GM06990 (cell line): Measurements from ENCODE around the gene ASF1B.

Source experiments
- DNase-seq: peaks from one replicate; pipeline ENCODE4 v3.0.0-alpha.2; 2011; ENCODE audit not compliant: insufficient read length; ENCODE audit errors: extremely low read depth
- H3K27me3 ChIP-seq: replicated peaks from 2 replicates; pipeline ENCODE4 v1.6.0; 2011; ENCODE audit warnings: low read length; ENCODE audit not compliant: control insufficient read depth, insufficient read depth
- H3K36me3 ChIP-seq: 2 replicates; pipeline ENCODE4 v1.5.1; 2011; ENCODE audit warnings: low read length; ENCODE audit not compliant: control insufficient read depth, insufficient read depth
- H3K4me3 ChIP-seq: replicated peaks from 2 replicates; pipeline ENCODE4 v1.5.1; 2011; ENCODE audit warnings: low read depth, mild to moderate bottlenecking, control low read depth, low read length
- TF ChIP-seq, protein P1 (sequence below): IDR thresholded peaks from 2 replicates; pipeline ENCODE4 v1.5.1; 2011; ENCODE audit warnings: low read length, control low read depth, mild to moderate bottlenecking, inconsistent platforms; ENCODE audit not compliant: insufficient read depth, poor library complexity, severe bottlenecking

Gene ASF1B

DNA sequence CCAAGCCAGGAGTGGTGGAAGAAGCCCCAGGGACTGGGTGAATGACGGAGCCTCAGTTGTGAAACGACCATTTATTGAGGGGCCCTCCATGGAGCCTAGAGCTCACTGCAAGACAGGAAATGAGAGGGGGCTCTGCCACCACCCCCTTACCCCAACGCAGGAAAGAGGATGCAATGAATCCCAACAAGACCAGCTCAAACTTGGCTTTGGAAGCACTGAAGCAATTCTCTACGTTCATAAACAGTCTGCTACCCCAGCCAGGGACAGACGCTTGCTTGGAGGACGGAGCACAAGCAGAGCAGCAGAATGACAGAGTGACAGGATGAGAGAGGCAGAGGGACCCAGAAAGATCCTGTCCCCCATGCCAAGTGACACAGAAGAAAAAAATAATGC, 19.9 kb downstream of the ASF1B start:
- no peaks in the 10 kb centered on the region for H3K27me3 ChIP-seq
- peak overlapping the region; percentile 82 for H3K4me3 ChIP-seq
- no peak for DNase-seq
- no peaks in the 10 kb centered on the region; the same call in none of the 2 replicates for H3K36me3 ChIP-seq
- TF ChIP-seq, protein P1, sequence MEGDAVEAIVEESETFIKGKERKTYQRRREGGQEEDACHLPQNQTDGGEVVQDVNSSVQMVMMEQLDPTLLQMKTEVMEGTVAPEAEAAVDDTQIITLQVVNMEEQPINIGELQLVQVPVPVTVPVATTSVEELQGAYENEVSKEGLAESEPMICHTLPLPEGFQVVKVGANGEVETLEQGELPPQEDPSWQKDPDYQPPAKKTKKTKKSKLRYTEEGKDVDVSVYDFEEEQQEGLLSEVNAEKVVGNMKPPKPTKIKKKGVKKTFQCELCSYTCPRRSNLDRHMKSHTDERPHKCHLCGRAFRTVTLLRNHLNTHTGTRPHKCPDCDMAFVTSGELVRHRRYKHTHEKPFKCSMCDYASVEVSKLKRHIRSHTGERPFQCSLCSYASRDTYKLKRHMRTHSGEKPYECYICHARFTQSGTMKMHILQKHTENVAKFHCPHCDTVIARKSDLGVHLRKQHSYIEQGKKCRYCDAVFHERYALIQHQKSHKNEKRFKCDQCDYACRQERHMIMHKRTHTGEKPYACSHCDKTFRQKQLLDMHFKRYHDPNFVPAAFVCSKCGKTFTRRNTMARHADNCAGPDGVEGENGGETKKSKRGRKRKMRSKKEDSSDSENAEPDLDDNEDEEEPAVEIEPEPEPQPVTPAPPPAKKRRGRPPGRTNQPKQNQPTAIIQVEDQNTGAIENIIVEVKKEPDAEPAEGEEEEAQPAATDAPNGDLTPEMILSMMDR = no peak

DNA sequence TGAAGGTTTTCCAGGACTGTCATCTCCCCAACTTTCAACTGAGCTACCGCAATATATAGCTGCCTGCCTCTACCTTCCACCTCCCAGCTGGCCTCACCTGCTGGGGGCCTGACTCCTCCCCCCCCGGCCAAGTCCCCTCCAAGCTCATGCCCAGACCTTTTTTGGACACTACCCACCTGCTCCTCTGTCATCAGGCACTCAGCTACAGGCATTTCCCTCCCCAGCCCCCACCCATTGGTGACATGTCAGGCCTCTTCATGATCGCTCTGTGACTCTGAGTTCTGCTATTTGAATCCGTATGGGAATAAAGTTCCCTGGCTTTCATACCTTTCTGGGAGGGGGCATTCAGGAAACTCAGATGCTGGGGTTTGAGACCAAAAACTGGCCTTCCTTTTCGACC, 20.6 kb downstream of the ASF1B start:
- Histone ChIP-seq H3K4me3 (no peak overlapping the region), H3K27me3 (no peaks in the 10 kb centered on the region), H3K36me3 (no peaks in the 10 kb centered on the region; the same call in none of the 2 replicates)
- DNase-seq = no peak
- TF ChIP-seq, protein P1 = no peak

DNA sequence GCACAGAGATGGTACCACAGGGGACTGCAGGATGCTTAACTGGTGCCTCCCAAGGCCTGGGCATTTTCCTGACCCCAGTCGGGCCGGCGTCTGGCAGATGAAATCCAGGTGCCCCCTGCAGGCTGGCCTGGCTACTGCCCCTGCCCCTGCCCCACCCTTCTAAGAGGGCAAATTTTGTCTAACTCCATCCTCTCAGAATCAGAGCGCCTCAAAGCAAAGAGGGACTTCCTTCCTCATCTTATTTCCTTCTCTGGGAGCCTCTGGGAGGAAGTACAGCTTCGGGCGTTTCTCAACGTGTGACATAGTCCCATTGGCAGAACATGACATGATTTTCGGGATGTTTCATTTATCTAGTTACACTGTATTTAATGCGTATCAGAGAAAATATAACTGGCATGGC, 21.5 kb downstream of the ASF1B start:
- TF ChIP-seq, protein P1 = peak; percentile 75
- no peaks in the 10 kb centered on the region; the same call in 1 of the 2 replicates for H3K36me3 ChIP-seq
- peak; percentile 40 for DNase-seq
- no peak overlapping the region for H3K4me3 ChIP-seq
- H3K27me3 ChIP-seq = no peaks in the 10 kb centered on the region

DNA sequence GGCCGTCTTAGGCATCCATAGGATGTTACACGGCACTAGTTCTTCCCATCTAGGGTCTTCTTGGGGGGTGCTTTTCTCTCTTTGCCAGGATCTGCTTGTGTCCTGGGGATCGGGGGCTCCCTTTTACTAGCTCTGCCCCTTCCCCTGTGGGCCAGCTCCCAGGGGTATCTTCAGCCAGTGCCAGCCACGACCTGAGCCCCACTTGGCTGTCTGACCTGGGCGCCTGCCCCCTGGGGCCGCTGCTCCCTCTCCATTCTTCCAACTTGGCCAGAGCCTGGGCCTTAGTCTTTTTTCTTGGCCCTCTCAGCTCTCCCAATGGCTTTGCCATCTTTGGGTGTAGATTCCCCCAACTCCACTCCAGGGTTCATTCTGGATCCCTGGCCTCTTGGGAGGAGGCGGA, 21.9 kb downstream of the ASF1B start:
- DNase-seq = no peak
- TF ChIP-seq, protein P1 = no peak
- no peak overlapping the region for H3K4me3 ChIP-seq
- H3K36me3 ChIP-seq = no peaks in the 10 kb centered on the region; the same call in 1 of the 2 replicates
- no peaks in the 10 kb centered on the region for H3K27me3 ChIP-seq

DNA sequence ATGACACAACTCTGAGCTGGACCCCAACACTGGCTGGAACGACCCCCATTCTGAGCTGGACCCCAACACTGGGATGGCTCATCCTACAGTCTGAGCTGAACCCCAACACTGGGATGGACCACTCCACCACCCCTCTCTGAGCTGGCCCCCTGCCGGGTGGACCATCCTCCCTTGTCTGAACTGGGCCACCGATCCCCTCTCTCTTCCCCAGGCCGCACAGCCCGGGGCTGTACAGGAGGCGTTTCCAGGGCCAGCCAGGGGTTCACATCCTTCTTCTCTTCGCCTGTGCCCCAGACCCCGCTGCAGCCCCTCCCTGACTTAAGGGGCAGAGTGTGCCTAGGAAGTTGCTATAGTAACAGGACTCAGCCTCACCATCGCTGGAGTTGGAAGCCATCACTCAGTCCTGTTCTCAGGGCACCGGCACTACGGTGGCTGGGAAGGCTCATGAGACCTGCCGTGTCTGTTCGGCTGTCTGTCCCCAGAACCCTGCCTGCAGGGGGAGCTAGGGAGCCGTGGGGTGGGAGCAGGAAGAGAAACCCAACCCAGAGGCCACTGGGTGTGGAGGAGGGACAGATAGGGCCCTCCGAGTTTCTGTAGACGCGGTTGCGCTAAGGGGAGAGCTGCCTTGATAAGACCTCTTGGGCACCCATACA, 22.5 kb downstream of the ASF1B start:
- Histone ChIP-seq H3K4me3 (no peak overlapping the region), H3K27me3 (no peaks in the 10 kb centered on the region), H3K36me3 (no peaks in the 10 kb centered on the region; the same call in 1 of the 2 replicates)
- TF ChIP-seq, protein P1 = peak; percentile 56
- DNase-seq = no peak

DNA sequence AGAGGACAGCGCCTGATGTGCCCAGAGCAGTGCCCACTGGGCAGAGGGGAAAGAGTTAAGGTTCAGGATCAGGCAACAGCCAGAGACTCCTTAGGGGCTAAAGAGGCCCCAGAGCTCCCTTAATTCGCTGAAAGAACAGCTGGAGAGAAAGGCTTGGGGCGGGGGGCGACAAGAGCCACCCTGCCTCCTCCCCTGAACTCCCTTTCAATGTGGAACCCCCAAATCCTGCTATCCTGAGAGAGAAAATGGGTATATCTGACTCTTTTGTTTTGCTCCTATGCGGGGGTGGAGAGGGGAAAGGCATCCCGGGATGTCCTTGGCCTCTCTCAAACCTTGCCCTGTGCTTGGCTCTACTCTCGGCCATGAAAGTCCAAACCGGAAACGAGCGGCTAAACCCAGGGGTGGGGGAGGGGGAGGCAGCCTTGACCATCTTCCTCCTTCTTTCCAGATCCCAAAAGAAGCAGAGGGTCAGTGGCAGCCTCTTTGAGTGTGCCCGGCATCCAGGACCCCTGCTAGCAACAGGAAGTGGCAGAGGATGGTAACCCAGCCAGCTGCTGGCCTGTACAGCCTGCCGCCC, 23.5 kb downstream of the ASF1B start:
- no peak for DNase-seq
- H3K27me3 ChIP-seq = no peaks in the 10 kb centered on the region
- H3K4me3 ChIP-seq = no peak overlapping the region
- no peaks in the 10 kb centered on the region; the same call in 1 of the 2 replicates for H3K36me3 ChIP-seq
- TF ChIP-seq, protein P1 = no peak
